ENCODE data around the gene C1QB.

C1QB gene

GRCh38 chr1:22635436-22635835, 17.6 kb upstream of the C1QB start:
- no peak for DNase-seq (ENCODE audit: low read depth)

- DNase-seq (ENCODE audit: low read depth): no peak
Measured at GRCh38 chr1:22636353-22636752, 16.7 kb upstream of the C1QB start, which contains the start of gene C1QA. TSS of gene C1QA (plus strand) at chr1:22636628. CDS start at chr1:22637617, 989 bp downstream.

DNA sequence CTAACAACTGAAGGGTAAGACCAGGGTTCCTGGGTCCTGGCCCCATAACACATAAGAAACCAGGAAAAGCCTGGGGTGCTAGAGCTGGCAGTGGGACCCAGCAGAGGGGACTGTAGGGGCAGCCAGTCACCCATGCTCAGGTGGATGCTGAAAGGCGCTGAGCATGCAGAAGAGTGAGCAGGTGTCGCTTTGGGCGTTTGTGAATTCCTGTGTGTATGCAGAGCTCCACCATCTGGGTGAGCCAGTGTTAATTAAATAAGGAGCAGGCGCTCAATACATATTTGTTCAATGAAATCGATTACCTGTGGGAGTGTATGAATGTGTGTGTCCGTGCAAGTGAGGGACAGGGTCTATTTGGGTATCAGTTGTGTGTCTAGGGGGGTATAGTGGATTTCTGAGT, 16.1 kb upstream of the C1QB start:
- DNase-seq (ENCODE audit: low read depth): no peak

- DNase-seq (ENCODE audit: low read depth): no peak
Measured at GRCh38 chr1:22637907-22638445, 15.1 kb upstream of the C1QB start.

DNA sequence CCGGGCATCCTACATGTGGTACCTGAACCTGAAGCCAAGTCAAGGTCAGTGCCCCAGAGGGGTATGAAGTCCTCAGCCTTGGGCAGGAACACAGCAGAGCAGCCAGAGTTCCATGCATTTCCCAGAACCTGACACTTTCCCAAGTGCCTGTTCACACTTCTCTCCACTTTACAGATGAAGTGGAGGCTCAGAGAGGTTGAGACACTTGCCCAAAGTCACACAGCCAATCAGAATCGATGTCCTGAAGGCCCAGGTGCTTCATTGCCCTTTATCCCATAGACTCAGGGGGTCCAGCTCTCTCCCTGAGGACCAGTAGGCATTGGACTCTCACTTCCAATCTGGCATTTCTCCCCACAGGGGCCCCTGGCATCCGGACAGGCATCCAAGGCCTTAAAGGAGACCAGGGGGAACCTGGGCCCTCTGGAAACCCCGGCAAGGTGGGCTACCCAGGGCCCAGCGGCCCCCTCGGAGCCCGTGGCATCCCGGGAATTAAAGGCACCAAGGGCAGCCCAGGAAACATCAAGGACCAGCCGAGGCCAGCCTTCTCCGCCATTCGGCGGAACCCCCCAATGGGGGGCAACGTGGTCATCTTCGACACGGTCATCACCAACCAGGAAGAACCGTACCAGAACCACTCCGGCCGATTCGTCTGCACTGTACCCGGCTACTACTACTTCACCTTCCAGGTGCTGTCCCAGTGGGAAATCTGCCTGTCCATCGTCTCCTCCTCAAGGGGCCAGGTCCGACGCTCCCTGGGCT, 14.4 kb upstream of the C1QB start:
- no peak for DNase-seq (ENCODE audit: low read depth)

DNA sequence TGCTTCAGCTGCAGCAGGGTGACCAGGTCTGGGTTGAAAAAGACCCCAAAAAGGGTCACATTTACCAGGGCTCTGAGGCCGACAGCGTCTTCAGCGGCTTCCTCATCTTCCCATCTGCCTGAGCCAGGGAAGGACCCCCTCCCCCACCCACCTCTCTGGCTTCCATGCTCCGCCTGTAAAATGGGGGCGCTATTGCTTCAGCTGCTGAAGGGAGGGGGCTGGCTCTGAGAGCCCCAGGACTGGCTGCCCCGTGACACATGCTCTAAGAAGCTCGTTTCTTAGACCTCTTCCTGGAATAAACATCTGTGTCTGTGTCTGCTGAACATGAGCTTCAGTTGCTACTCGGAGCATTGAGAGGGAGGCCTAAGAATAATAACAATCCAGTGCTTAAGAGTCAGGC, 13.8 kb upstream of the C1QB start:
- no peak for DNase-seq (ENCODE audit: low read depth)

GRCh38 chr1:22641247-22641646, 11.8 kb upstream of the C1QB start:
- DNase-seq (ENCODE audit: low read depth): no peak

DNA sequence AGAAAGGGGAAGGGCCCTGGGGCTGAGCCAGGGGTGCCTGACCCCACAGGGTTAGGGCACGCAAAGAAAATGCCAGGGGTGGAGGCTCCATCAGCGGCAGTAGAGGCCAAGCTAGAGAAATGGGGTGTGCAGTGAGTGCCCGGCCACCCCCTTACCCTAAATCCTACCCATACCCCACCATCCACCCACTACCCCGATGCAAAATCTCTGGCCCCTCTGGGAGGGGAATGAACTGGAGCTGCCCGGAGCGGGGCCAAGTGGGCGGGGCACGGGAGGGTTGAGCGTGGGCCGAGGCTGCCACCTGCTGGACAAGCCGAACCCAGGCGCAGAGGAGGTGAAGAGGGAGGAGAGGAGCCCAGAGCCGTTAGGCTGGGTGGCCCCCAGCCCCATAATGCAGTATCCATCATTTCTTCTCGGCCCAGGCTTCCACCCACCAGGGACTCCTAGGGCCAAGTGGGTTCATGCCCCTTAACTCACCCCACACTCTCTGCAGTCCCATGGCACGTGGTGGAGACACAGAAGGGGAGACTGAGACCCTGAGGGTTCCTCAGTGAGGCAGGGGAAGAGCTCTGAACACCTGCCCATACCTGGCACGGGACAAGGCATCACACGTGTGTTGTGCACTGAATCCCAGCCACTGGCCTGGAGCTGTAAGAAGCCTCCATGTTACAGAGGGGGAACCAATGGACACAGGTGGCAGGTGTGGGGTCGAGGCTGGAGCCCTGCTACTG, 11.0 kb upstream of the C1QB start:
- DNase-seq (ENCODE audit: low read depth): peak; percentile 69

DNA sequence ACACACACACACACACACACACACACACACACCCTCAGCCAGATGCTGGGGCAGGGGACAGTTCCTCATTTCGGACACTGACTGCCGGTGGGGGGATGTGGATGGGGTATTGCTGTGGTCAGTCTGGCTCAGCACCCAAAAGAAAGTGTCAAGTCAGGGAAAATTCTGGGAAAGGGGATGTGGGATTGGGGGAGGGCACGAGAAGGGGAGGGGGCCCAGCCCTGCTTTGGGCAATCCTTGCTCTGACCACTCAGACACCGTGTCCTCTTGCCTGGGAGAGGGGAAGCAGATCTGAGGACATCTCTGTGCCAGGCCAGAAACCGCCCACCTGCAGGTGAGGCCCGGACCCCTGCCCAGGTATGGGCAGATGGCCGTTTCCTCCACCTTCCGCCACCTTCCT, 9.7 kb upstream of the C1QB start, which contains the start of gene C1QC:
Gene C1QC, plus strand, starts transcription at position 253 of the 400 bp plus-strand sequence. CDS start 391 bp downstream, outside the sequence.
- DNase-seq (ENCODE audit: low read depth): no peak

- no peak for DNase-seq (ENCODE audit: low read depth)
Measured at GRCh38 chr1:22643928-22644327, 9.1 kb upstream of the C1QB start.

DNA sequence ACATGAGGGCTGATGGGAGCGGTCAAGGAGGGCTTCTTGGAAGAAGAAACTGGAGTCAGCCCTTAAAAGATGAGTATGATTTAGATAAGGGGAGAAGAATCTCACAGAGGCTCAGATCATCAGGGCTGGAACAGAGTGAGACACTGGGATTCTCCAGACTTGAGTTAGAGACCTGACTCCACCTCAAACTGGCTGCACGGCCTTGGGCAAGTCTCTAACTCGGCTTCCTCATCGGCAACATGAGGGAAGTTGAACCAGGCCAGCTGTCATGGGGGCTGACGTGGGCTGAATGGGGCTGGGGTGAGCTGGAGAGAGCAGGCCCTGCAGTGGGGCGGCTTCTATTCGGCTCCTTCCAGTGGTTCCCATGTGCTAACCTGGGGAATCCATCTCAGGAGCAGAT, 7.1 kb upstream of the C1QB start:
- no peak for DNase-seq (ENCODE audit: low read depth)

DNA sequence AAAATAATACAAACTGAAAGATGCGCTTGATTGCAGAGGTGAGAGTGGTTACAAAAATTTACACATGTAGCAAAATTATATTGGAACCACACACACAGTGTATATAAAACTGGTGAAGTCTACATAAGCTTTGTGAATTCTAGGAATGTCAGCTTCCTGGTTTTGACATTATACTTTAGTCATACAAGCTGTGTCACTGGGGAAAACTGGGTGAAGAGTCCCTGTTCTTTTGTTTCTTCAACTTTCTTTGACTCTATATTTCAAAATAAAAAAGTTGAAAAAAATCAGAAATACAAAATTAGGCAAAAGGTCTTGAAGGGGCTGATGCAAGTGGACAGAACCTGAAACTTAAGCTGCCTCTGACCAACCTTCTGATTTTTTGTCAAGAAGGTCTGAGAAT, 6.7 kb upstream of the C1QB start:
- DNase-seq (ENCODE audit: low read depth): no peak

DNA sequence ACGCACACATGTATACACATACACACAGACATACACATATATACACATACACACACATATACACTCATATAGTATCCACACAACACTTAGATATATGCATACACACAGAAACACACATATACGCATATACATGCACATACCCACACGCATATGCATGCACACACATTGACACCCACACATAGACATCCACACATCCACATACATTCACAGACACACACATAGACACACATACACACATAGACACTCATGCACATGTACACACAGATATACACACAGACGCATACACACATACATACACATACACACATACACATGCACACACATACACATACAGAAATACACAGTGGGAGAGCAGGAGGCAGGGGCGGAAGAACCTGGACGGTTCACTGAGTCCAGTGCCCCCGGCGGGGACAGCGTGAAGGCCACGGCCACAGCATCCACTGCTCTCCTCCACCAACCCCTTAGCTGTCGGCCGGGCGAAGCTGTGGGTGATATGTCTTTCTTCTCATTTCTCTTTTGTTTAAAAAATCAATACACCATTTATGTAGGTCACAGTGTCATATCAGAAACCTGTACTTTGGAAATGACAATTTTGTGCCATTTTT, 2.8 kb upstream of the C1QB start:
- no peak for DNase-seq (ENCODE audit: low read depth)

GRCh38 chr1:22651941-22652856, 837 bp upstream of the C1QB start:
- no peak for DNase-seq (ENCODE audit: low read depth)

- no peak for DNase-seq (ENCODE audit: low read depth)
Measured at GRCh38 chr1:22654692-22655091, 1.7 kb downstream of the C1QB start.

GRCh38 chr1:22658385-22659163, 5.5 kb downstream of the C1QB start:
- DNase-seq (ENCODE audit: low read depth): no peak

- DNase-seq (ENCODE audit: low read depth): no peak
Measured at GRCh38 chr1:22660716-22661241, 7.7 kb downstream of the C1QB start.

DNA sequence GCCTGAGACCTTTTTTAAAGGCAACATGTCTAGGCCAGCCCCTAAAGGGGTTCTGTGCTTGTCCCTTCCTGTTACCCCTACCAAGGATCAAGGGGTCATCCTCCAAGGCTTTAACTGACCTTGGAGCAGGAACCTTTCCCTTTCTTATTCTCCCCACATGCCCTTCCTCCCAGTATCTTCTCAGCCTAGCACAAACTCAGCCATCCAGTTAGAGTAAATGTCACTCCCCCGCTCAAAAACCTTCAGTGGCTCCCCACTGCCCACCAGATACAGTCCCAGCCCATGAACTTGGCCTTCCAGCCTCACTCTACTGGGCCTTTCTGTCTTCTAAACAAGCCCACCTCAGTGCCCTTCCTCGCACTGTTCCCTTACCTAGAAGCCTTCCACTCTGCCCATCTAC, 8.8 kb downstream of the C1QB start:
- no peak for DNase-seq (ENCODE audit: low read depth)

GRCh38 chr1:22662318-22662717, 9.3 kb downstream of the C1QB start:
- DNase-seq (ENCODE audit: low read depth): no peak

DNA sequence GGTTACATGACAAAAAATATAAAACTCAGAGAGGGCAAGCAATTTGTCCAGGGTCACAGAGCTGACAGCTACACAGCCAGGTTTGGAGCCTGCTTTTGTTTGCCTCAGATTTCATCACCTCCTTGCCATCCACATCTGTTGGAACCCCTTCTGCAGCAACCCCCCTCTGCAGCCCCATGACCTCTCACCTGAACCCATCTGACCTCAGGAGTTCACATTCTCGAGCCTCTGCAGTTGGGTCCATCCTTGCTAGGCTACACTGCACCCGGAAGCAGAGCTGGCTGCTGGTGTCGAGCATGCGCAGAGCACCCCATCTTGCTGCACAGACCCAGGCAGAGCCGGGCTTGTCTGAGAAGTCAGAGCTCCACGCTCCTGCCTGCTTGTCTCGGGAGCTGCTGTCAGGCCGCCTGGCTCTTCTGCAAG, 10.0 kb downstream of the C1QB start:
- no peak for DNase-seq (ENCODE audit: low read depth)

DNA sequence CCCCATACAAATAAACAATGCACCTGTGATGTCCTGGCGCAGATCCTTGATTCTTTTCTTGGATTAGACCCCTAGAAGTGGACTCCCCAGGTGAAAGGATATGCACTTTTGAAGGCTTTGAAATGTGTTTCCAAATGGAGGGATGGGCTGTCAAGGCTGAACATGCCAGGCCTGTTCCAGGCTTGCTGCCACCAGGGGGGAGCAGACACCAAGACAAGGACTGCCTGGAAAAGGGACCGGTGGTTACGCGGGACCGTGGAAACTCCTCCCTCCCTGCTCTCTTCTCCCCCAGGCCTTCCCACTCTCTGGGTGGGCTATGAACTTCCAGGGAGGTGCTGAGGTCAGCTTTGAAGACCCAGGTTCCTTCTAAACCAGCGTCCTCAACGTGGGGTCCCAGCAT, 12.7 kb downstream of the C1QB start:
- DNase-seq (ENCODE audit: low read depth): no peak

All from activated T-cell treated with anti-CD3 and anti-CD28 coated beads for 48 hours (primary cell).